T-cell (primary cell): ENCODE measurements around the gene DRD1. TPM values are rescaled to one million over a fixed set of nuclear protein-coding genes. Genes with fewer than 3 reads are reported as not detected.
"Not testable (repeated sequence)": the region's sequence is repeated elsewhere in the genome, so short reads cannot be mapped to it uniquely, and the experiment has no call there.

ENCODE experiments used
- ATAC-seq, 4 experiments: fragments of 200-7000 bp in 3 of 4; fragments of 150-1000 bp in 1 of 4; cut with Tn5 transposase; replicated peaks in 1 of 4; 1 replicate in 3 of 4; 2 replicates in 1 of 4; pipeline ENCODE4 v1.10.0; 2021; ENCODE audit warnings: moderate library complexity in 3 of 4, mild to moderate bottlenecking in 2 of 4, moderate number of reproducible peaks in 1 of 4
- CTCF ChIA-PET, 2 donors: fragments of 300-600 bp; sonication (Branson Sonifier 250); formaldehyde crosslinking; loops; one replicate each; lab custom pipeline; 2022; ENCODE audit warnings: antibody characterized with exemption in 2 of 2; lab: Charles Lee
- POLR2A ChIA-PET, 2 donors: fragments of 300-600 bp; sonication (Branson Sonifier 250); formaldehyde crosslinking; loops; one replicate each; lab custom pipeline; 2022; ENCODE audit warnings: antibody characterized with exemption in 2 of 2; lab: Charles Lee
- DNase-seq, 35 experiments: peaks; one replicate each; pipeline versions ENCODE4 v3.0.0 to v3.0.0-alpha.2; 2013 to 2023
- H3K27ac ChIP-seq: one replicate; pipeline ENCODE4 v1.5.1; 2013; ENCODE audit warnings: low read length
- H3K27me3 ChIP-seq, 2 experiments: replicated peaks in 1 of 2; 1 replicate in 1 of 2; 2 replicates in 1 of 2; pipeline versions ENCODE4 v1.6.1 to v1.7.0; 2013; ENCODE audit warnings: low read length in 1 of 2, mixed read lengths in 1 of 2; ENCODE audit not compliant: control insufficient read depth in 2 of 2, insufficient read depth in 2 of 2; ENCODE audit errors: extremely low read depth in 1 of 2
- H3K36me3 ChIP-seq, 2 donors: 1 replicate in 1 of 2; 2 replicates in 1 of 2; pipeline versions ENCODE4 v1.6.1 to v1.7.0; 2013; ENCODE audit warnings: low read length in 1 of 2; ENCODE audit not compliant: control insufficient read depth in 2 of 2, insufficient read depth in 1 of 2; ENCODE audit errors: extremely low read depth in 1 of 2
- H3K4me1 ChIP-seq, 2 experiments: 1 replicate in 1 of 2; 2 replicates in 1 of 2; pipeline versions ENCODE4 v1.6.1 to v1.7.0; 2013; ENCODE audit warnings: low read length in 2 of 2, mixed read lengths in 1 of 2; ENCODE audit not compliant: insufficient read depth in 2 of 2, control insufficient read depth in 1 of 2; ENCODE audit errors: extremely low read depth in 1 of 2
- H3K4me3 ChIP-seq, 2 donors: 1 replicate in 1 of 2; 2 replicates in 1 of 2; pipeline versions ENCODE4 v1.5.1 to v1.7.0; 2013; ENCODE audit warnings: mild to moderate bottlenecking in 2 of 2, low read length in 1 of 2, moderate library complexity in 1 of 2; ENCODE audit not compliant: control insufficient read depth in 1 of 2; ENCODE audit errors: extremely low read depth in 1 of 2
- H3K9me3 ChIP-seq: 2 replicates; pipeline ENCODE4 v1.7.0; 2013
- H3K27ac Mint-ChIP-seq, 2 donors: one replicate each; pipeline ENCODE4 v1.8.0; 2020 to 2021; ENCODE audit warnings: mild to moderate bottlenecking in 2 of 2, mixed read lengths in 2 of 2
- H3K27me3 Mint-ChIP-seq, 2 donors: one replicate each; pipeline ENCODE4 v1.8.0; 2021 to 2022; ENCODE audit warnings: mixed read lengths in 2 of 2
- H3K36me3 Mint-ChIP-seq: one replicate; pipeline ENCODE4 v1.8.0; 2021; ENCODE audit warnings: mixed read lengths
- H3K4me1 Mint-ChIP-seq, 3 donors: one replicate each; pipeline ENCODE4 v1.8.0; 2020 to 2022; ENCODE audit warnings: mixed read lengths in 3 of 3, mild to moderate bottlenecking in 1 of 3
- H3K4me3 Mint-ChIP-seq, 3 donors: one replicate each; pipeline ENCODE4 v1.8.0; 2020 to 2022; ENCODE audit warnings: mild to moderate bottlenecking in 3 of 3, mixed read lengths in 3 of 3, moderate library complexity in 3 of 3
- H3K9me3 Mint-ChIP-seq, 3 donors: one replicate each; pipeline ENCODE4 v1.8.0; 2020 to 2022; ENCODE audit warnings: mixed read lengths in 3 of 3
- WGBS: methylation state at CpG from one replicate; pipeline ENCODE4 v1.1.5; 2013; ENCODE audit warnings: missing lambda C conversion rate; ENCODE audit not compliant: insufficient coverage; 5-methylcytosine and 5-hydroxymethylcytosine counted together
- total RNA-seq, 35 experiments: library from RNA in 6 of 35; stranded (reverse) in 6 of 35; fragments of 120-200 nt in 1 of 35; gene quantifications; one replicate each; pipeline versions ENCODE4 v1.2.1 to v1.2.4 and lab custom pipeline; 2013 to 2026

The DRD1 gene
- total RNA-seq, 5 donors from 2014 or later (not counting 1 experiment from before 2014, with no cell fraction given), result not detected

DNA sequence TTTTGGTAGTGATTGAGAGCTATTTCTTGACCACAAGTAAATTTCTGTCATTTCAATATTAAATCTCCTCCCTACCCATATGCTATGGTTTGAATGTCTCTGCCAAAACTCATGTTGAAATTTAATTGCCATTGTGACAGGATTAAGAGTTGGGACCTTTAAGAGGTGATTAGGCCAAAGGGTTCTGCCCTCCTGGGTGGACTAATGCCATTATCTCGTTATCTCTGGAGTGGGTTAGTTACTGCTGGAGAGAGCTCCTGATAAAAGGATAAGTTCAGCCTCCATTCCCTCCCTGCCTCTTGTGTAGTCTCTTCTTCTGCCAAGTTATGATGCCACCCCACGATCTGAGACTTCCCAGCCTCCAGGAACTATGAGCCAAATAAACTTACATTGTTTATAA is 3.6 kb upstream of the DRD1 start:
- H3K27me3 ChIP-seq, result peaks cover 5 to 43% of the 10 kb centered on the region in 2 experiments
- H3K4me3 ChIP-seq, result no peak overlapping the region
- no CpG with 5 or more reads among the region's 2 CpGs for WGBS
- no peaks in the 10 kb centered on the region for H3K9me3 Mint-ChIP-seq
- no peak overlapping the region for H3K27ac ChIP-seq
- H3K36me3 ChIP-seq, result no peaks in the 10 kb centered on the region
- ATAC-seq (no peak), DNase-seq (no peak)
- H3K36me3 Mint-ChIP-seq, result no peaks in the 10 kb centered on the region
- CTCF ChIA-PET, result no interaction called here
- H3K4me1 Mint-ChIP-seq, result peaks cover 7 to 13% (median 7%) of the 10 kb centered on the region in 3 donors
- peaks cover 0 to 16% of the 10 kb centered on the region in 2 experiments for H3K4me1 ChIP-seq
- POLR2A ChIA-PET, result no interaction called here
- no peaks in the 10 kb centered on the region for H3K9me3 ChIP-seq
- no peak overlapping the region for H3K4me3 Mint-ChIP-seq
- H3K27me3 Mint-ChIP-seq, result peaks cover 29 to 61% of the 10 kb centered on the region in 2 donors
- H3K27ac Mint-ChIP-seq, result no peak overlapping the region

- H3K4me3 ChIP-seq, ATAC-seq, H3K9me3 Mint-ChIP-seq, H3K4me3 Mint-ChIP-seq, H3K36me3 ChIP-seq, H3K36me3 Mint-ChIP-seq, CTCF ChIA-PET, POLR2A ChIA-PET, DNase-seq, H3K27ac Mint-ChIP-seq, H3K9me3 ChIP-seq, H3K27ac ChIP-seq: not testable (repeated sequence)
- Histone ChIP-seq H3K27me3 (peaks cover 5 to 51% of the 10 kb centered on the region in 2 experiments), H3K4me1 (peaks cover 0 to 16% of the 10 kb centered on the region in 2 experiments)
- H3K27me3 Mint-ChIP-seq, result peaks cover 38 to 69% of the 10 kb centered on the region in 2 donors
- peaks cover 7 to 13% (median 7%) of the 10 kb centered on the region in 3 donors for H3K4me1 Mint-ChIP-seq
- 90% methylated on average over 12 of the region's 14 CpGs for WGBS
Observed at GRCh38 chr5:175446378-175446777, 2.4 kb upstream of the DRD1 start.

DNA sequence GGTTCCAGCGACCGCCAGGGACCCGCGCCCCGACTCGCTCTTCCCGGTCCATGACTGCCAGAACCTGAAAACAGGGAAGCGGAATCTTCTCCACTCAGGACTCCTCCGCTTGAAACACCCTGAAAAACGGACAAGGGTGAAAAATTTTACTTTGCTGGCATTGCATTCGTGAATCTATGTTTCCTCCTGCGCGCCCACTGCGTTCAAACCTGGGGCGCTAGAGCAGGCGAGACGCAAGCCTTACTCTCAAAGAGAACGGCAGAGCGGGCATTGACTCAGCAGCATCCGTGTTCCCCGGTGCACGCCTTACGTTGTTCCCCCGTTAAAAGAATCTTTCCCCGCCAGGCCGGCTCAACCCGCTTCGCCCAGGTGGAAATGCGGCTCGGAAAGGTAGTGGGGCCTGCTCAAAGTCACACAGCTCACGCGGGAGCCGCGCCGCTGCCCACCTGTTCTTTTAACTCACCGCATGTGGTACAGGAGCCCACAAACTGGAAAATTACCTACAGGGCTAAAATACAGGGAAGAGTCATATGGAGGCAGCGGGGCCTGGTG is 999 bp upstream of the DRD1 start:
- Mint-ChIP-seq H3K9me3 (no peaks in the 10 kb centered on the region), H3K4me3 (peak overlapping the region; percentile 49 to 73 (median 57)), H3K36me3 (no peaks in the 10 kb centered on the region), H3K4me1 (peaks cover 7 to 13% (median 7%) of the 10 kb centered on the region in 3 donors), H3K27me3 (peaks cover 45 to 70% of the 10 kb centered on the region in 2 donors), H3K27ac (no peak overlapping the region)
- Histone ChIP-seq H3K4me1 (peaks cover 0 to 16% of the 10 kb centered on the region in 2 experiments), H3K4me3 (peak overlapping the region in 1 of 2 donors; percentile 30), H3K9me3 (no peaks in the 10 kb centered on the region), H3K36me3 (no peaks in the 10 kb centered on the region), H3K27me3 (peaks cover 3 to 47% of the 10 kb centered on the region in 2 experiments), H3K27ac (no peak overlapping the region)
- ChIA-PET POLR2A (no interaction called here), CTCF (no interaction called here)
- WGBS, result 23% methylated on average over 36 of the region's 37 CpGs
- ATAC-seq, result peak in 2 of 4 experiments; percentile 19 to 20
- no peak for DNase-seq

DNA sequence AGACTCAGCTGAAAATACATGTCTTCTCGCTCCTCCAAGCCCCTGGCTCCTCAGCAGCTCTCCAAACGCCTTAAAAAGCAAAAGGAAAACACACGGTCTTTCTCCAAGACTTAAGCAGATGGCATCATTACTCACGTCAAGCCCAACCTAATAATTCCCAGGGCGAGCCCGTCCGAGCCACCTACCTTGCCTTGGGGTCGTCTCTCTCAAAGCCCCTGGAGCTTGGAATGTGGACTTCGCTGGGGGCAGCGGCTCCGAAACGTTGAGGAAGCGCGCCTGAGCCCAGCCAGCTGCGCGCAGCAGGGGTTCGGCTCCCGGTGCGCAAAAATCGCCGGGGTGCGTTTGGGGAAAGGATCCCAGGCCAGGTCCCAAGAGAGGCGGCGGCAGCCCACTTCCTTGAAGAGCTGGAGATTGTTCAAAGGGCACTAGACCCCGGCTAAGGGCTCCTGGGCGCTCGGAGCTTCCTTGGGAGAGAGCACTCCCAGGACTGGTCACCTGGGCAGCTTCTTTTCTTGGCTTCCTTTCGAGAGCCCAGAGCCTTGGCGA is 395 bp downstream of the DRD1 start:
- 10% methylated on average over 29 of the region's 29 CpGs for WGBS
- ChIA-PET POLR2A (no interaction called here), CTCF (no interaction called here)
- DNase-seq (no peak), ATAC-seq (no peak)
- H3K4me1 ChIP-seq, result peaks cover 0 to 16% of the 10 kb centered on the region in 2 experiments
- Mint-ChIP-seq H3K27me3 (peaks cover 46 to 65% of the 10 kb centered on the region in 2 donors), H3K9me3 (no peaks in the 10 kb centered on the region), H3K4me3 (peak overlapping the region in 2 of 3 donors; percentile 41 to 58), H3K4me1 (peaks cover 7 to 13% (median 7%) of the 10 kb centered on the region in 3 donors), H3K36me3 (no peaks in the 10 kb centered on the region), H3K27ac (no peak overlapping the region)
- no peak overlapping the region for H3K27ac ChIP-seq
- H3K4me3 ChIP-seq, result no peak overlapping the region
- no peaks in the 10 kb centered on the region for H3K36me3 ChIP-seq
- no peaks in the 10 kb centered on the region for H3K9me3 ChIP-seq
- H3K27me3 ChIP-seq, result peaks cover 3 to 47% of the 10 kb centered on the region in 2 experiments

GRCh38 chr5:175438234-175438857 is 5.6 kb downstream of the DRD1 start:
- no peaks in the 10 kb centered on the region for H3K36me3 Mint-ChIP-seq
- H3K4me3 Mint-ChIP-seq, result no peak overlapping the region
- DNase-seq, result no peak
- Histone ChIP-seq H3K27ac (no peak overlapping the region), H3K27me3 (peaks cover 2 to 20% of the 10 kb centered on the region in 2 experiments), H3K9me3 (no peaks in the 10 kb centered on the region), H3K36me3 (no peaks in the 10 kb centered on the region), H3K4me1 (no peaks in the 10 kb centered on the region), H3K4me3 (no peak overlapping the region)
- H3K4me1 Mint-ChIP-seq, result peaks cover under 1 to 1% (median under 1%) of the 10 kb centered on the region in 3 donors
- no peak overlapping the region for H3K27ac Mint-ChIP-seq
- no peaks in the 10 kb centered on the region for H3K9me3 Mint-ChIP-seq
- ChIA-PET CTCF (interaction anchor here in 1 of 2 donors (0.6 kb wide), 1 partner anchor 322 kb away, joined by 3 read pairs; no protein-coding TSS in a partner anchor), POLR2A (interaction anchor here in 1 of 2 donors (0.6 kb wide), 1 partner anchor 267 kb away, joined by 7 read pairs; no protein-coding TSS in a partner anchor)
- ATAC-seq, result no peak
- H3K27me3 Mint-ChIP-seq, result peaks cover 45 to 53% of the 10 kb centered on the region in 2 donors
- WGBS, result no CpG with 5 or more reads among the region's 3 CpGs

DNA sequence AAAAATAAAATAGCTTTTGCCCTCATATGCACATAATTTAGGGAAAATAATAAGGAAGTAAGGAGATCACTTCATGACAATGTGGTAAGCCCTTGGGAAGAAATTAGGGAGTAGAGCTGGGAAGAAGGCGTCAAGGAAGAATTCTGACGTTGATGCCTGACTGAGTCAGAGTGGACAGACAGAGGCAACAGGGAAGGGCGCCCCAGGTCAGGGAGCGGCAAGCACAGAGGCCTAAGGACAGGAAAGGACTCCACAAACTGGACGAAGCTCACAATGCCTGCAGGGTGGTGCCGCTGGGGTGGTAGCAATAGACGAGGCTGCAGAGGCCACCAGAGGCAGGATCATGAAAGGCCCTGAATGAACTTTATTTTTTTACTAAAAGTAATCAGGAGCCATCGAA is 7.6 kb downstream of the DRD1 start:
- Histone ChIP-seq H3K36me3 (no peaks in the 10 kb centered on the region), H3K9me3 (no peaks in the 10 kb centered on the region), H3K4me3 (no peak overlapping the region), H3K4me1 (no peaks in the 10 kb centered on the region), H3K27me3 (peaks cover 2 to 9% of the 10 kb centered on the region in 2 experiments), H3K27ac (no peak overlapping the region)
- WGBS, result 64% methylated on average over 7 of the region's 8 CpGs
- Mint-ChIP-seq H3K4me3 (no peak overlapping the region), H3K27me3 (peaks cover 25 to 41% of the 10 kb centered on the region in 2 donors), H3K4me1 (no peaks in the 10 kb centered on the region), H3K36me3 (no peaks in the 10 kb centered on the region), H3K9me3 (no peaks in the 10 kb centered on the region), H3K27ac (no peak overlapping the region)
- no peak for ATAC-seq
- POLR2A ChIA-PET, result no interaction called here
- no peak for DNase-seq
- CTCF ChIA-PET, result no interaction called here
